RKO (cell line): ENCODE results near the gene KIZ.

ENCODE experiments used
- DNase-seq: peaks from one replicate; pipeline ENCODE4 v3.0.0-alpha.2; 2016; ENCODE audit warnings: low spot score

Gene KIZ

DNA sequence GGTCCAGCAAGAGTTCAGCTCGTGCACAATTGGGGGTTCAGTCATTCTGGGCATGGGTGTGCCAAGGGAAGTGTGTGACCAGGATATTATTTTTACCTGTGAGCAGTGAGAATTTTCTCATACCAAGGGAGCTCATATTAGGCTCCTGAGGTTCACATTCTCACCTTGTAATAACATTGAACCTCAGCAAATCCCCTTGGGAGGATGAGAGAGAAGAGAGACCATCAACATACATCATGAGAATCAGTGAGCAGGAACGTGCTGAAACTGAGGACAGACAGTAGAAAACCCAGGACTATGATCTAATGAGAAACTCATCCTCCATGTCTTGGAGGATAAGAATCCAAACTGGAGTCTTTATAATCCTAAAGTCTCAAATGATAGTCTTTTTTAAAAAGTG lies 143.9 kb downstream of the KIZ start:
- DNase-seq, result no peak

DNA sequence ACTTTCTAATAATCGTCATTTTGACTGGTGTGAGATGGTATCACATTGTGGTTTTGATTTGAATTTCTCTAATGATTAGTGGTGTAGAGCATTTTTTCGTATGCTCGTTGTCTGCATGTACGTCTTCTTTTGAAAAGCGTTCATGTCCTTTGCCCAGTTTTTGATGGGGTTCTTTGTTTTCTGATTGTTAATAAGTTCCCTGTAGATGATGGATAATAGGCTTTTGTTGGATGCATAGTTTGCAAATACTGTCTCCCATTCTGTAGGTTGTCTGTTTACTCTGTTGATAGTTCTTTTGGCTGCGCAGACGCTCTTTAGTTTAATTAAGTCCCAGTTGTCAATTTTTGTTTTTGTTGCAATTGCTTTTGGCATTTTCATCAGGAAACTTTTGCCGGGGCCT lies 144.9 kb downstream of the KIZ start:
- no peak for DNase-seq

DNA sequence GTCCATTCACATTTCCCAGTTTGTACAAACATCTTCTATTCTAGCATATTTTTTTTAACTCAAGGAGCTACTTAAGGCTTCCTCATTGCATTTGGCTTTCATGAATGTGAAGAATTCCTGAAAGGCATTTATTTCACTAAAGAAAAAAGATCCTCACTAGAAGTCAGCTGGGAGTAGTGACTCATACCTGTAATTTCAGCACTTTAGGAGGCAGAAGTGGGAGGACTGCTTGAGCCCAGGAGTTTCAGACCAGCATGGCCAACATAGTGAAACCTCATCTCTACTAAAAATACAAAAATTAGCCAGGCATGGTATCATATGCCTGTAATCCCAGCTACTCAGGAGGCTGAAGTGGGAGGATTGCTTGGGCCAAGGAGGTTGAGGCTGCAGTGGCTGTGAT lies 146.4 kb downstream of the KIZ start:
- DNase-seq, result no peak

DNA sequence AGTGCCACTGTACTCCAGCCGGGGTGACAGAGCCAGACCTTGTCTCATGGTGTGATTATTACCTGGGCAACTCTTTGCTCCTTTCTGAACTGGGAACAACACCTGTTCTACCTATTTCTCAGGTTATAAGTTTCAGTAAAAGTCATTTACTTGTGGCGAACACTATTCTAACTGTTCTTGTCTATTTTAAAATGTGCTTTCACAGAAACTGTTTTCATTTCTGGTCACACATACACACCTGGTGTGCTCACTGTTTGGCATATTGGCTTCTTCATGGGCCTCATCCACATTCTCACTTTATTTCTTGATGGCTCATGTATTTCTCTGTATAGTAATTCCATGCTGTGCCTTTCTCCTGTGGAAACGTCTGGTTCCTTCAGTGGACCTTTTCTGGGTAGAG lies 146.8 kb downstream of the KIZ start:
- DNase-seq, result no peak

DNA sequence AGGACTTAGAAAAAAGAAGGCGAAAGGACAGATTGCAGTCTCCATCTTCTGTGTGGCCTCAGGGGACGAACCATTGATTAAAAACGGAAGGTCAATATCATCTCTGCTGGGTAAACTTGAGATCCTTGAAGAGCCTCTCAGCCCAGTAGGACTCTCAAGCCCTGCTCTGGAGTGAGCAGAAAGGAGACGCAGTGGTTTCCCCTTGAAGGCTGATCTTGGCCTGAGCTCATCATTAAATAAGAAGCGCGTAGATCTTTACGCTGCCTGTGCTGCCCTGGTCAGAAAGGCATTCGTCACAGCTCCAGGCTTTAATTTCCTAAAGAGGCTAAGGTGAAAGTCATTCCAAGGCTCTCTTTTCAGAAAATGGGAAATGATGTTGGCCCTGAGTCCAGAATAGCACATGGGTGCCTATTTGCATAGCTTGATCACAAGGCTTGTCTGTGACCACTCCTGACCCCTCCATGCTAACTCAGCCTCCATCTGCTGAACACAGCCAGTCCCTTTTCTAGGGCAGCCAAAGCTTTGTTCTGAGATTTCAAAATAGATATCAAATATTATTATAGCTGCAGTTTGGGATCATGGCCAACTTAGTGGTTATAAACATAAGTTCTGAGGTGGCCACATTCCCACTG lies 148.0 kb downstream of the KIZ start:
- no peak for DNase-seq

DNA sequence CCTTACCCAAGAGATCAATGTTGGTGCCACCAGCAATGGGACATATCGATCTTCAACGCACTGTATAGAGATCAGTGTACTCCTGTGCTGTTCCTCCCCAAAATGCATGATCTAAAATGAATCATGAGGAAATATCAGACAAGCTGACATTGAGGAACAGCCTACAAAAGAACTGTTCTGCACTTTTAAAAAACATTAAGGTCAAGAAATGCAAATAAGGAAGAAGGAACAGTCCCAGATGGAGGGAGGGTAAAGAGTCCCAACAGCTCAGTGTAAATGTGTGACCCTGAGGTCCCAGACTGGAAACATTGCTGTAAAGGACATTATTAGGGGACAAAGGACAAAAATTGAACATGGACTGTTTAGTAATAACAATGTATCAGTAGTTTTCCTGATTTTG lies 152.9 kb downstream of the KIZ start:
- no peak for DNase-seq

DNA sequence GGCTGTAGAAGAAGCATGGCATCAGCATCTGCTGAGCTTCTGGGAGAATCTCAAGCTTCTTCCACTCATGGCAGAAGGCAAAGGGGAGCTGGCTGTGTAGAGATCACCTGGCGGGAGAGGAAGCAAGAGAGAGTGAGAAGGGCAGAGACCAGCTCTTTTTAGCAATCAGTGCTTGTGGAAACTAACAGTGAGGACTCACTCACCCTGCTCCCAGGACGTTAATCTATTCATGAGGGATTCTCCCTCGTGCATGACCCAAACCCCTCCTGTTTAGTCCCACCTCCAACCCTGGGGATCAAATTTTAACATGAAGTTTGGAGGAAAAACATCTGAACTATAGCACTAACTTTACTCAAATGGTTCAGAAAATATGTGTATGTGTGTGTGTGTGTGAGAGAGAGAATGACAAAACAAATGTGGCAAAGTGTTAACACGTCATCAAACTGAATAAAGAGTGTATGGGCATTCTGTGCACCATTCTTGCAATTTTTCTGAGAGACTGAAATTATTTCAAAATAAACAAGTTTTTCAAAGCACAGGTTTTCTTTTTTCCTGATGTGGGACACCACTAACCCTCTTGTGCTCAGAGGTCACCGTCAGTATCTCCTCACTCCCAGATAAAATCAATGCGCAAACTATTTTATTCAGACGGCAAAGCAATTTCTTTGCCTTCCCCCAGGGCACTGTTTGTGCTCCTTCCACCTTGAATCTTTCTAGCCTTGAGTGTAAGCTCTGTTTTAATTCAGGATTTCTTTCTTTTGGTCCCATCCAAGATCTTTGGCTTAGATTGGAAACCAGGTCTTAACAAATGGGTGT lies 154.0 kb downstream of the KIZ start:
- DNase-seq, result no peak

DNA sequence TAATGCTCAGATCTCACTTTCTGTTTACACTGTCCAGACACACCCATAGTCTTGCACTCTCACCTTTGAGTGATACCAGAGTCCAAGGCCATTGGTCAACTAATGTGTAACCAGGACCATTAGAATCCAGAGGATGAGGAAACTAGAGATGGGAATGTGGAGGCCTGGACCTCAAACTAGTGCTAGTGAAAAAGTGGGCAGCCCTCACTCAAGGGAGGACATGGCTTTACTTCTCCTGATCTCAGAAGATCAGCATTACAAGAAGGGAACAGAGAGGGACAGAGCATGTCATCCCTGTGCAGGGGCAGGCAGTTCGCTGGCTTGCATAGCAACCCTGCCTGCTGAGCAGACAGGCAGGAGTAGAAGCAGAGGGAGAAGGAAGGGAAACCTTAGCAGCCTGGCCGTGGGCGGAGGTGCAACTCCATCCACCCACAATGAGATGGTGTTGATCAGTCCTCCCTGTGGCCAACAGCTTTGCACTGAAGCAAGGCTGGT lies 154.7 kb downstream of the KIZ start:
- DNase-seq, result no peak

DNA sequence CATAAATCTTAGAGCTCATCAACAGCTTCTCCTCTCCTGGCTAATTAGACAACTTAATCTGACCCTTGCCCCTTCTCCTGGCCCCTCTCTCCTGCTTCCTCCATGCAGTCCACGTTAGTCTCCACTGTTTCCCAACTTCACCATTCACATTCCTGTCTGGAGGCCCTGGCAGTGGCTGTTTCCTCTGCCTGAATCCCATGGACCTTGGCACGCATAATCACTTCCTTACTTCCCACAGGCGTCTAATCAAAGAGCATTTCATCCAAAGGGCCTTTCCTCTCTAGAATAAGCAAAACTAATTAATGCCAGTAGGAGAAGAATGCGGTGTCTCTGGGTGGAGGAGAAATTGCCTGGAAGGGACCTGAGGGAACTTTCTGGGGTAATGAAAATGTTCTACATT lies 160.9 kb downstream of the KIZ start:
- no peak for DNase-seq

DNA sequence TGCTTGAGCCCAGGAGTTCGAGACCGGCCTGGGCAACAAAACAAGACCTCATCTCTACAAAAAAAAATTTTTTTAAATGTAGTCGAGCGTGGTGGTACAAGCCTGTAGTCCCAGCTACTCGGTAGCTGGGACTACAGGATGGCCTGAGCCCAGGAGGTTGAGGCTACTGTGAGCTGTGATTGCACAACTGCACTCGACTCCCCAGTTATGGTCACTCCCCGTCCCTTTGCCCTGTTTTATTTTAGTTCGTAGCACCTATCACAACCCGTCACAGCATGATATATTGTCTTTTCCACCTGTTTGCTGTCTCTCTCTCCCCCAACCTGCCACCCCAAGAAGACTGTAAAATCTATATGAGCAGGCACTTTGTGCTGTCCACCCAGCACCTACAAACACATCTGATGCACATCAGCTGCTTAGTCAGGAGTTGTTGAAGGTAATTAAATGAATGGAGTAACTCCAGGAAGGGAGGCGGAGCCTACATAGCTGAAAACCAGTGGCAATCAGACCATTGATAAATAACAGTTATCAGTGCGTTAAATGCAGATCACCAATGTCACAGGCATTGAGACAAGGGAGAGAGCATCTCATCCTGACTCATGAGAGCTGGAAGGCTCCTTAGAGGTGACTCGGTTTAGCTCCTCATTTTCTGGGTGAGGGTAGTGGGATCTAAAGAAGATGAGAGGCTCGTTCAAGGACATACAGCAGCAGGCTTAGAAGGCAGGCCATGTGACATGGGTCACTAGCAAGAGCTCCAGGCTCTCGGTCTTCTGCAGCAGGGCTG lies 162.9 kb downstream of the KIZ start:
- no peak for DNase-seq

DNA sequence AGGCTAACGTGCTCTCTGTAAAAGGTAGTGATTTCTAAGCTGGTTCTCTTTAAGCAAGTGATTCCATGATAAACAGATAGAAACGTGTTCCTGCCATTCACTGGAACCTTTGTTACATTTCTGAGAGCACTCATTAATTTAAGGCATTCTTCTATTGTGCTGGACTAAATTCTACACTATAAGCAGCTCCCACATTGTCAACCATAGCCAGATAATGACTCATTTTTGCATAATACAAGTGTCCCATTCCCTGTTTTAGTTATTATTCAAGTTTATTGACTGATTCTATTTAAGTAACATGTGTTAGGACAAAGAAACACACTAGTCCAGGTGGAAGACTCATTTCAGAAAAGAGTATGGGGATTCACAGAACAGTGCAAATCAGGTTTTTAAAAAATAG lies 163.8 kb downstream of the KIZ start:
- DNase-seq, result no peak

DNA sequence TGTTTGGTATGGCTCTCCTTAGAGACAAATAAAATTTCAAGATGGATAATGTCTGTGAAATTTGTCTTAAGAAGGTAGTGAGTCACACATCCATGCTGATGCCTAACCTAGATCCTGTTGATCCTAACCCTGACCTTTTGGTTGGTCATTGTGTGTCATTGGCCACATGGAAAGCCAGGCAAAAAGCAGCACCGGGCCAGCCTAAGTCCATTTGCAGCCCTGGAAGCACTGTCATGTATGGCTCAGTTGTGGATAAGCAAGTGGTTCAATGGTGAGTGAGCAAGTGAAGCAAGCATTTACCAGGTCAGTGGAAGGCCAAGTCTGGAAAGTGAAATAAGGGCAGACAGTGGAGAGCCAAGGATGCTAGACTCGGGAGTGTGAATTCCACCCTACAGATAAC lies 165.1 kb downstream of the KIZ start:
- DNase-seq, result peak; percentile 56

DNA sequence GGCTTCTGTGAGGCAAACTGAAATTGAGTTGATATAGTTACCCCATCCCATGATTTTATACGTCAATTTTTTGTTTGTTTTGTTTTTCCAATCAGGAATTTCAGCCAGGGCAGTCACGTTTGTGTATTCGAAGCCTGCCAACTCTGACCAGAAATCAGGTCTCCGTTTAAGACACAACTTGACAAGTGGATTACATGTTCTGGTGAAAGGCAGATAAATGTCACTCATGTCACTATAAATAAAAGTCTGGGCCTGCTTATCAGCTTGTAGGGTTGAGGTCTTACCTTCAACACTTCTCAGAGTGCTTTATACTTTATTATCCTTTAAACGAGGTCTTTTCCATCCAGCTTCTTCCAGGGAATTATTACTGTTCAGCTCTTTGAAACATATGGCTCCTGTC lies 168.9 kb downstream of the KIZ start:
- no peak for DNase-seq
